WTC11 (cell line): ENCODE measurements around the gene WDR27. TPM values are rescaled to one million over a fixed set of nuclear protein-coding genes. Genes with fewer than 3 reads are reported as not detected.

ENCODE experiments used
- CREB1 ChIP-seq: sonication (generic); formaldehyde crosslinking; IDR thresholded peaks from 2 replicates; pipeline ENCODE4 v1.8.0; 2023; ENCODE audit warnings: mild to moderate bottlenecking, missing genetic modification reagents
- HMGA2 ChIP-seq: fragments of 250-450 bp; sonication (Bioruptor Pico); IDR thresholded peaks from 2 replicates; pipeline ENCODE4 v1.4.0; 2021; ENCODE audit warnings: mild to moderate bottlenecking, moderate library complexity
- NR3C1 ChIP-seq: sonication (generic); formaldehyde crosslinking; conservative IDR thresholded peaks from 2 replicates; pipeline ENCODE4 v1.8.1; 2023; ENCODE audit warnings: low read depth, mild to moderate bottlenecking, missing genetic modification reagents
- USF2 ChIP-seq: sonication (generic); formaldehyde crosslinking; IDR thresholded peaks from 2 replicates; pipeline ENCODE4 v1.8.1; 2023; ENCODE audit warnings: mild to moderate bottlenecking, missing genetic modification reagents, moderate library complexity
- total RNA-seq: library from RNA; stranded (reverse); gene quantifications from 3 replicates; pipeline ENCODE4 v1.2.3, GENCODE V29; 2021

Gene WDR27
- total RNA-seq, 1 experiment from 2014 or later = 126 TPM

DNA sequence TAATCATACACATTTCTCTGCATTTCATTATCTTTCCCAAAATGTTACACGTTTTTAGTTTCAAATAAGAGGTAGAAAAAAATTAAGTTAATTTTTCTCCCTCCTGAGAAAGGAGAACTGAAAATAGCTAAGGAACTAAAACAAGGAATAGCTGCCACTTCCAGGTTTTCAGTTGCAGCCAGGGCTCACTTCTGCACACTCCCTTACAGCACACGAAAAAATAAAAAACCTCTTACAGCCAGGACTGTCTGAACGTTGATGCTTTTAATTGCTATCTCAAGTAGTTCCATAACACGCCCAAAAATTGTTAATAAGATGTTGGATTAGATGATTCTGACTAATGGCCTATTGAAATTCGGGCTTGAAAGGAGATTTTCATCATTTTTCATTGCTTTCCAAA lies 294.5 kb downstream of the WDR27 start (continued):
- TF ChIP-seq NR3C1 (CRISPR knock-in tag) (no peak), CREB1 (CRISPR knock-in tag) (no peak), HMGA2 (no peak), USF2 (CRISPR knock-in tag) (no peak)

Other genes starting within 250 kb of the WDR27 start
- 34.5 to 37.8 TPM (median 37.0 TPM) in 3 replicates for gene C6orf120, start 97 bp upstream of the WDR27 start, total RNA-seq
- gene PHF10, start 22.5 kb upstream of the WDR27 start, total RNA-seq = 39.3 to 45.4 TPM (median 44.2 TPM) in 3 replicates
- gene DYNLT2, start 49.5 kb upstream of the WDR27 start, total RNA-seq = 1.3 to 1.7 TPM (median 1.5 TPM) in 3 replicates
- 15.8 to 17.7 TPM (median 17.2 TPM) in 3 replicates for gene ERMARD, start 49.6 kb upstream of the WDR27 start, total RNA-seq